Measurements from ENCODE around the gene PSG5.
A peak's percentile ranks its signal among the peaks of the same experiment; 100 is the strongest.
"Not testable (repeated sequence)": the region's sequence is repeated elsewhere in the genome, so short reads cannot be mapped to it uniquely, and the experiment has no call there.

PSG5 gene

GRCh38 chr19:43181869-43182771 is 4.2 kb downstream of the PSG5 start:
- peak; percentile 58 for DNase-seq (ENCODE audit: low spot score)

GRCh38 chr19:43179569-43180147 is 6.7 kb downstream of the PSG5 start:
- DNase-seq (ENCODE audit: low spot score), result not testable (repeated sequence)

- not testable (repeated sequence) for DNase-seq (ENCODE audit: low spot score)
These were observed 7.8 kb downstream of the PSG5 start for GRCh38 chr19:43178577-43178976.

GRCh38 chr19:43165906-43166305 is 20.4 kb downstream of the PSG5 start:
- DNase-seq (ENCODE audit: low spot score), result not testable (repeated sequence)

- DNase-seq (ENCODE audit: low spot score), result not testable (repeated sequence)
These were observed 23.2 kb downstream of the PSG5 start for GRCh38 chr19:43163135-43163534.

- not testable (repeated sequence) for DNase-seq (ENCODE audit: low spot score)
These were observed 24.1 kb downstream of the PSG5 start for GRCh38 chr19:43162261-43162660.

GRCh38 chr19:43152214-43152613 is 34.1 kb downstream of the PSG5 start:
- no peak for DNase-seq (ENCODE audit: low spot score)

- not testable (repeated sequence) for DNase-seq (ENCODE audit: low spot score)
These were observed 36.5 kb downstream of the PSG5 start for GRCh38 chr19:43149788-43150187.

- DNase-seq (ENCODE audit: low spot score), result peak; percentile 15
These were observed 38.1 kb downstream of the PSG5 start for GRCh38 chr19:43148233-43148632.

- not testable (repeated sequence) for DNase-seq (ENCODE audit: low spot score)
These were observed 44.6 kb downstream of the PSG5 start for GRCh38 chr19:43141763-43142162.

GRCh38 chr19:43132696-43133095 is 53.6 kb downstream of the PSG5 start:
- peak; percentile 8 for DNase-seq (ENCODE audit: low spot score)

- not testable (repeated sequence) for DNase-seq (ENCODE audit: low spot score)
These were observed 55.0 kb downstream of the PSG5 start for GRCh38 chr19:43131281-43131842.

GRCh38 chr19:43129197-43129596 is 57.1 kb downstream of the PSG5 start:
- not testable (repeated sequence) for DNase-seq (ENCODE audit: low spot score)

GRCh38 chr19:43127336-43127735 is 59.0 kb downstream of the PSG5 start:
- DNase-seq (ENCODE audit: low spot score), result peak; percentile 21

- no peak for DNase-seq (ENCODE audit: low spot score)
These were observed 59.6 kb downstream of the PSG5 start for GRCh38 chr19:43126720-43127119.

- no peak for DNase-seq (ENCODE audit: low spot score)
These were observed 62.0 kb downstream of the PSG5 start for GRCh38 chr19:43124360-43124759.

- DNase-seq (ENCODE audit: low spot score), result peak; percentile 43
These were observed 65.8 kb downstream of the PSG5 start for GRCh38 chr19:43120433-43121026.

- DNase-seq (ENCODE audit: low spot score), result not testable (repeated sequence)
These were observed 66.8 kb downstream of the PSG5 start for GRCh38 chr19:43119526-43119925.
